GM12875 (cell line): ENCODE results near the gene DPEP2.

Experiments used
- H3K4me3 ChIP-seq: one replicate; pipeline ENCODE4 v1.5.1; 2011; ENCODE audit warnings: low read depth, low read length, control low read depth
- TF ChIP-seq, protein P1 (sequence below): IDR thresholded peaks from 2 replicates; pipeline ENCODE4 v1.5.1; 2011; ENCODE audit warnings: low read depth, mild to moderate bottlenecking, control low read depth, inconsistent platforms, low read length, moderate library complexity, borderline replicate concordance; ENCODE audit not compliant: insufficient read depth

The DPEP2 gene

GRCh38 chr16:67990018-67990386 lies 9.3 kb downstream of the DPEP2 start:
- TF ChIP-seq, protein P1, sequence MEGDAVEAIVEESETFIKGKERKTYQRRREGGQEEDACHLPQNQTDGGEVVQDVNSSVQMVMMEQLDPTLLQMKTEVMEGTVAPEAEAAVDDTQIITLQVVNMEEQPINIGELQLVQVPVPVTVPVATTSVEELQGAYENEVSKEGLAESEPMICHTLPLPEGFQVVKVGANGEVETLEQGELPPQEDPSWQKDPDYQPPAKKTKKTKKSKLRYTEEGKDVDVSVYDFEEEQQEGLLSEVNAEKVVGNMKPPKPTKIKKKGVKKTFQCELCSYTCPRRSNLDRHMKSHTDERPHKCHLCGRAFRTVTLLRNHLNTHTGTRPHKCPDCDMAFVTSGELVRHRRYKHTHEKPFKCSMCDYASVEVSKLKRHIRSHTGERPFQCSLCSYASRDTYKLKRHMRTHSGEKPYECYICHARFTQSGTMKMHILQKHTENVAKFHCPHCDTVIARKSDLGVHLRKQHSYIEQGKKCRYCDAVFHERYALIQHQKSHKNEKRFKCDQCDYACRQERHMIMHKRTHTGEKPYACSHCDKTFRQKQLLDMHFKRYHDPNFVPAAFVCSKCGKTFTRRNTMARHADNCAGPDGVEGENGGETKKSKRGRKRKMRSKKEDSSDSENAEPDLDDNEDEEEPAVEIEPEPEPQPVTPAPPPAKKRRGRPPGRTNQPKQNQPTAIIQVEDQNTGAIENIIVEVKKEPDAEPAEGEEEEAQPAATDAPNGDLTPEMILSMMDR, result no peak

DNA sequence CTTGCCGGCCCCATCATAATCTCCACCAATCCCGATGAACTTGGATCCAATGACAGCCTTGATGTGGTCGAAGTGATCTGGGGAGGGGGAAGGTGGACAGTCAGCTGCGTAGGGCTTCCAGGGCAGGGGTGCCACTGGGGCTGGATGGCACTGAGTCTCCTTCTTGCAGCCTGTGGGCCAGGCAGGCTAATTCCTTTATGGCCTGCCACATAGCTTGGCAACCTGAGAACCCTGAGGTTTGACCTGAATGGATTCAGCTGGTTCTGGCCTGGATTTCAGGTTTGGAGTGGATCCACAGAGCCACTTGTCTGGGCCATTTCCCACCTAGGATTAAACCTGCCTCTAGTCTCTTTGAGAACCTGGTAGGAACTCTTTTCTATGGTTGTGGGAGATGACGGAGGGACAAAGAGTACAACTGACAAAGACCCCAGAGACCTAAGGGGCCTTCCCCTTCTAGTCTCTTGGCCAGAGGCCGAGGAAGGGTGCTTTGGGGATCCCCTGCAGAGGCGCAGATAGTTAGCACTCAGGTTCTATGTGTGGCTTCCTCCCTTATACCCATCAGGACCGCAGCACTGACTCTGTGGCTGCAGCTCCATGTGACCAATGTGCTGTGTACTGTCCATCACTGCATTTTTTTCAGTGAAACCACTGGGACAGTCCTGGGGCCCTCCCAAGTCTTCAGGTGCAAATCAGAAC lies 9.8 kb downstream of the DPEP2 start:
- TF ChIP-seq, protein P1, result no peak
- H3K4me3 ChIP-seq, result no peak overlapping the region

More at GRCh38 chr16:67990018-67990386, 9.3 kb downstream of the DPEP2 start:
- H3K4me3 ChIP-seq, result no peak overlapping the region

DNA sequence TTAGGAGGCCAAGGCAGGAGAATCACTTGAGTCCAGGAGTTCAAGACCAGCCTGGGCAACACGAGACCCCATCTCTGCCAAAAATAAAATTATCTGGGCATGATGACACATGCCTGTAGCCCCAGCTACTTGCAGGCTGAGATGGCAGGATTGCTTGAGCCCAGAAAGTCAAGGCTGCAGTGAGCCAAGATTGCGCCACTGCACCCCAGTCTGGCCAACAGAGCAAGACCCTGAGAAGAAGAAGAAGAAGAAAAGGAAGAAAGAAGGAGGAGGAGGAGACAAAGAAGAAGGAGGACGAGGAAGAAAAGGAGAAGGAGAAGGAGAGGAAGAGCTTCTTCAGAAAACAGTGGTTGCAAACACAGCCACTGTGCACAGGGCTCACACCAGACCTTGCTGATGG lies 10.6 kb downstream of the DPEP2 start:
- TF ChIP-seq, protein P1, result no peak
- no peak overlapping the region for H3K4me3 ChIP-seq

GRCh38 chr16:67987460-67988160 lies 11.7 kb downstream of the DPEP2 start:
- no peak overlapping the region for H3K4me3 ChIP-seq
- TF ChIP-seq, protein P1, result no peak

- TF ChIP-seq, protein P1, result no peak
- no peak overlapping the region for H3K4me3 ChIP-seq
Measured at GRCh38 chr16:67986949-67987348, 12.3 kb downstream of the DPEP2 start.

- TF ChIP-seq, protein P1, result no peak
- H3K4me3 ChIP-seq, result no peak overlapping the region
Measured at GRCh38 chr16:67982011-67982696, 17.1 kb downstream of the DPEP2 start.
